Breast epithelium (tissue), 3 donors: ENCODE data around the gene ALK.

Source experiments
- CTCF ChIP-seq, 3 donors: fragments of 450-650 bp; IDR thresholded peaks; one replicate each; pipeline ENCODE4 v1.5.1; 2016 to 2017; ENCODE audit warnings: antibody characterized with exemption in 3 of 3, mild to moderate bottlenecking in 3 of 3, moderate library complexity in 3 of 3
- POLR2AphosphoS5 ChIP-seq, 3 donors: sonication (generic); formaldehyde crosslinking; IDR thresholded peaks; one replicate each; pipeline ENCODE4 v1.6.1; 2017; ENCODE audit warnings: antibody characterized with exemption in 3 of 3

- TF ChIP-seq CTCF (IDR thresholded peaks at IDR 0.05) (no peak), POLR2AphosphoS5 (IDR thresholded peaks at IDR 0.05) (no peak)
These were observed 451.4 kb downstream of the ALK start for GRCh38 chr2:29469961-29470360.
